GM21786 (cell line): Measurements from ENCODE around the gene SAFB2.
"Not testable (repeated sequence)": the region's sequence is repeated elsewhere in the genome, so short reads cannot be mapped to it uniquely, and the experiment has no call there.

Source experiments
- ATAC-seq: cut with Tn5 transposase; IDR thresholded peaks from one replicate; pipeline ENCODE4 v1.9.1; 2021; ENCODE audit not compliant: unreplicated experiment

SAFB2 gene

DNA sequence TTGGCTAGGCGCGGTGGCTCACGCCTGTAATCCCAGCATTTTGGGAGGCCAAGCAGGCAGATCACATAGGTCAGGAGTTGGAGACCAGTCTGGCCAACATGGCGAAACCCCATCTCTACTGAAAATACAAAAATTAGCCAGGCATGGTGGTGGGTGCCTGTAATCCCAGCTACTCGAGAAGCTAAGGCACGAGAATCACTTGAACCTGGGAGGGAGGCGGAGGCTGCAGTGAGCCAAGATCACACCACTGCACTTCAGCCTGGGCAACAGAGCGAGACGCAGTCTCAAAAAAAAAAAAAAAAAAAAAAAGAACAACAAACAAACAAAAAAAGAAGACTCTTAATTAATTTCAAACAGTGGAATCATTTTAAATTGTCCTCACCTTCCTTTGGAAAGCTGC, 13.8 kb downstream of the SAFB2 start:
- ATAC-seq: not testable (repeated sequence)

DNA sequence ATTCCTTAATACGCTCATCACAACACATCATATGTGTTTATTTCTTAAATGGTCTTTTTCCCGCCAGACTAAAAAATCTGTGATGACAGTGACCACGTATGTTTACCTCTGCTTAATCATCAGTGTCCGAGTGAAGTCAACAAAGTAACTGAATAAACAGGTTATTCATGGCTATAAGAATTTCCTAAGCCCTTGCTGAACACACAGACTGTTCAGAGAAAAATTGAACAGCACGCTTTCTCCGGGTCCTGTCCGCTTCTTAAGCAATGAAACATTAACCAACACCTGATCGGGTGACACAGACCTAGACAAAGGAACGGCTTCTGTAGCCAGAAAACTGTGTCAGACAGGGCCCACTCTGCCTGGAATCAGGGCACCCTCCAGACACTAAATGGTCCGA, 14.3 kb downstream of the SAFB2 start:
- no peak for ATAC-seq

DNA sequence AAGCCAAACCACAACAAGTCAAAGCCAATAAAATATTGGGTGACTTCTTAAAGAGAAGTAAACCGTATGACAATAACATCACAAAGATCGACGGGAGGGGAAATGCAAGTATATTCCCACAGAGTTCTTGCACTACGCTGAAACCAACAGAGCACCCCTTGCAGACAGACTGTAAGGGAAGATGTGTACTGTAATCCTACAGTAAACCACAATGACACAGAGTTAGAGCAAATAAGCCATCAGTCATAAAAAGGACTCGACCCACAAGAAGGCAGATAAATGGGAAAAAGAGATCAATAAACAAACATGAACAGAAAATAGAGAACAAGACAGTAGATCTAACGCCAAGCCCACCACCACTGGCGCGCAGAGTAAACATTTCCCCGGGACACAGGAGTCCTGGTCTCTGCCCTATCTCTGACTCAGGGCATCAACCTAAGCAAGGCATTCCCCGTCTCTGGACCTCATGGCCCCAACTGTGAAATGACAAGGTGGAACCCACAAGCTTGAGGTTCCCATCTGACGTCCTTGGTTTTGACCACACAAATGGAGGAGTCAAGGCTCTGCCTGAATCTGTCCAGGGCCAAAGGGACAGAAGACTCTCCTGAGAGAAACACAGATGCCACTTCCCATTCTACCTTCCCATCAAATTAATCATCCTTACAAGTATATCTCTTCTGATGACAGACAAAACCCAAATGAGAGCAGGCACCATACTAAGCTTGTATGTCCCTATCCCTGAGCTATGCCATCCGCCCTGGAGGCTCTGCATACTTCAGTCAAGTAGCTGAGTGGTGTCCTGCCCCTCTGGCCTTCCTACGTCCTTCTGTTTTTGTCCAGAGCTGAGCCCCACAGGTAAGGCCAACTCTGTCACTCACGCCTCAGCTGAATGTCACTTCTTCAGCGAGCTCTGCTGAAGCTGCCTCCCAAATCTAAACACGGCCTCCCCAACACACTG, 15.0 kb downstream of the SAFB2 start:
- ATAC-seq: no peak

DNA sequence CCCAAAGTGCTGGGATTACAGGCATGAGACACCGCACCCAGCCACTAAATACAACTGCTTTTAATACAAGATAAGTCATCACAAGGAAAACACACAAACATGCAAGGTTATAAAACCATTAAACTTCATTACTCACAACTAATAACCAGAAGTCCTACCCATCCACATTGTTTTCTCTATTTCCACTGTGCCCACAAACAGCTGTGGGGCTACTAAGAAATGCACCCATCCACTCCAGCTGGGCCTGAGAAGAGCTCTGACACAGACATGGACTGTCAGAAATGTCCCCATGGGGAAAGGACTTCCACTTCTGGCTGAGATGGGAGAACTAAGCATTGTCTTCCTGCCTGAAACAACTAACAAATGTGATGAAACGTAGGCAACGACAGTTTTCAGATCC, 17.2 kb downstream of the SAFB2 start:
- no peak for ATAC-seq

DNA sequence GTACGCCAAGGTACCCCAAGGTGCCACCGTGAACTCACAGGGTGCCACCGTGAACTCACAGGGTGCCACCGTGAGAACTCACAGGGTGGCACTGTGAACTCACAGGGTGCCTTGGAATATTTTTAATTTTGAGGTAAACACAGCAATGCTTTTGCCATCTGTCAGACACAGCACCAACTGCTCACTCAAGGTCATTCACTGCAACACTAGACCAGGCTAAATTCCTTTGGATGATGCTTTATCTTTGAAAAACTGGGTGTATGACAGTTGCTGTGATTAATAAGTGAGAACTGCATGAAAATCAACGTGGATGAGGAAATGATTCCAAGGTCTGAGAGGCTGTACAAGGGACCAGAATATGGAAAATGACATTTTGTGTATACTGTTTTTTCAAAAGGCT, 18.9 kb downstream of the SAFB2 start:
- no peak for ATAC-seq

DNA sequence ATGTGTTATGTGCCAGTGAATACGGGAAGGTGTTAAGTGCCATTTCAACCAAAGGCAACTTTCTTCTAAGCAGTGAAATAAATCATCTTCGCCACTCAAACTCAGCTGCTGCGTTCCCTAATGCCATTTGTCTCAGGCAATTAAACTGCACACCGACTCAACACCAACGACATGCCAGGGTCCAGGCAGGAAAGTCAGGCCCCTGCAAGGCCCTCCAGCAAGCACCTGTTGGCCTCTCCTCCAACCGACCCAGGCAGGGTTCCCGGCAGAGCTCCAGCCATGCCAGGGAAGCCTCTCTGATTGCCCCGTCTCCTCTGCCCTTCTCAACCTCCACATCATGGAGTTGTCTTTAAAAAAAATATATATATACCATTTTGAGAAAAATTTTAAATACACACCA, 21.8 kb downstream of the SAFB2 start:
- no peak for ATAC-seq

DNA sequence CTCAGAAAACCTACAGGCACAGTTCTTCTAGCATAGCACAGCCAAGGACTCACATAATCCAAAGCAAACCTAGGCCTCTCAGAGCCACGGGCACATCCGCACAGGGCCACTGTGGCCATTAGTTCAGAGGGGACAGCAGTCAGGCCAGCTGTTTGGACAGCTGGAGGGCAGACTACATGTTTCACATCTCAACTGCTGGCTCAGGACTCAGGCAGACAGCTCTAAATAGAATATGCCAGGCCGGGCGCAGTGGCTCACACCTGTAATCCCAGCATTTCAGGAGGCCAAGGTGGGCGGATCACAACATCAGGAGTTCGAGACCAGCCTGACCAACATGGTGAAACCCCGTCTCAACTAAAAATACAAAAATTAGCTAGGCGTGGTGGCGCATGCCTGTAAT, 26.8 kb downstream of the SAFB2 start:
- ATAC-seq: no peak

DNA sequence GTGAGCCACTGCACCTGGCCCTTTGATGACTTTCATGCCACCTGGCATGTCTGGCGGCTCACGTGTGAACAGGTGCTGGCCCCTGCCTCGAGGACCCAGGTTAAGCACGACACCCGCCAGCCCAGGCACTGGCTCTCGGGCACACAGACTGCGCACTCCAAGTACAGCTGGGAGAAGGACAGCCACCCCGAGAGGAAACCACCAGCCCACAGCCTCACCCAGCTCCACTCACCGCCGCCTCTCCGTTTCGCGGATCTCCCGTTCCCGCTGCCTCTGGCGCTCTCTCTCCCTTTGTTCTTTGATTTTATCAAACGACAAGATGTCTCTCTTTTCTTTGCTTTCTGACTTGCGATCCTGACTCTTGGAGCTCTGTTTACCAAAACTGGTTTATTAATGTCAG, 27.4 kb downstream of the SAFB2 start:
- ATAC-seq: no peak

DNA sequence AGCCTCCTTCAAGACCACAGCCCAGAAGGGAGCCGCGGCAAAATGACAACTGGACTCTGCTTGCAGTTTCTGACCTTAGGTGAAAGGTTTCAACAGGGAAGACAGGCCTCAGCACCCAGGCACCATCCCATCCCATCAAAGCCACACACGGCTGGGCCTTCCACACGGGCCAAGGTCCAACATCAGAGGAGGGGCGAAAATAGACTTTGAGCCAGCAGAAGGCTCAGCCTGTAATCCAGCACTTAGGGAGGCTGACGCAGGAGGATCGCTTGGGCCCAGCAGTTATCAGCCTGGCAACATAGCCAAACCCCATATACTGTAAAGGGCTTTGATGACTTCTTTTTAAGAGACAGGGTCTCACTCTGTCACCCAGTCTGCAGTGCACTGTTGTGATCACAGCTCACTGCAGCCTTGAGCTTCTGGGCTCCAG, 28.0 kb downstream of the SAFB2 start:
- ATAC-seq: no peak

DNA sequence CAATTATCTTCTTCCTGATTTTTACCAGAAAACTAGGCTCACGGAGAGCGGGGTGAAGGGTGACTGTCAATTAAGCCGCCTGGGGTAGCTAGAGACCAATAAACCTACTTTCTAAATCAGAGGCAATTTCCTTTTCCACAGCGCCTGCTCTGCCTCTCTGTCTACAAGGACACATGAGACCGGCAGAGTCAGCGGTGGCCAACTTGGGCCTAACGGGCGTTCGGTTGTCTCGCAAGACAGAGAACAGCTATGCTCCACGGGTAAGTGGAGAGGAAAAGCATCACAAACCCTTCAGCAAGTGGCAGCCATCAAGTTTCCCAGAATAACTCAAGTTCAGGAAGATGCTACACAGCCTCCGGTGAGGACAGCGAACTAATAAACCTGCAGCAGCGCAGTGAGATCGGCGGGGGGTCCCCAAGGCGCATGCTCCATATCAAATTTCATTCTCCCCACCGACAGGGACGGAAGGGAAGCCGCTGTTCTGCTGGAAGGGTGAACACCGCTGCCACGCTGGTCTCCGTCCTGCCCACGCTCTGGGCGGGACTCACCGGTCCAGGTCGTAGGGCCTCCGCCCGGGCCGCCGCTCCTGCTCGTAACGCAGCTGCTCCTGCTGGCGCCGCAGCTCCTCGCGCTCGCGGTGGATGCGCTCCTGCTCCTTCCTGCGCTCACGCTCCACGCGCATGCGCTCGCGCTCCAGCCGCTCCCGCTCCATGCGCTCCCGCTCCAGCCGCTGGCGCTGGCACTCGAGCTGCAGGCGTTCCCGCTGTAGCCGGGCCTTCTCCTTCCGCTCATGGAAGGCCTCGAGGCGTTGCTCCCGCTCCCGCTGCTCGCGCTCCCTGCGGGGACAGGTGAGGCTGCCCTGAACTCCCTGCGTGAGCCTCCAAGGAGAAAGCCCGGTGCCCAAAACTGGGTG, 29.0 kb downstream of the SAFB2 start:
- ATAC-seq: no peak

DNA sequence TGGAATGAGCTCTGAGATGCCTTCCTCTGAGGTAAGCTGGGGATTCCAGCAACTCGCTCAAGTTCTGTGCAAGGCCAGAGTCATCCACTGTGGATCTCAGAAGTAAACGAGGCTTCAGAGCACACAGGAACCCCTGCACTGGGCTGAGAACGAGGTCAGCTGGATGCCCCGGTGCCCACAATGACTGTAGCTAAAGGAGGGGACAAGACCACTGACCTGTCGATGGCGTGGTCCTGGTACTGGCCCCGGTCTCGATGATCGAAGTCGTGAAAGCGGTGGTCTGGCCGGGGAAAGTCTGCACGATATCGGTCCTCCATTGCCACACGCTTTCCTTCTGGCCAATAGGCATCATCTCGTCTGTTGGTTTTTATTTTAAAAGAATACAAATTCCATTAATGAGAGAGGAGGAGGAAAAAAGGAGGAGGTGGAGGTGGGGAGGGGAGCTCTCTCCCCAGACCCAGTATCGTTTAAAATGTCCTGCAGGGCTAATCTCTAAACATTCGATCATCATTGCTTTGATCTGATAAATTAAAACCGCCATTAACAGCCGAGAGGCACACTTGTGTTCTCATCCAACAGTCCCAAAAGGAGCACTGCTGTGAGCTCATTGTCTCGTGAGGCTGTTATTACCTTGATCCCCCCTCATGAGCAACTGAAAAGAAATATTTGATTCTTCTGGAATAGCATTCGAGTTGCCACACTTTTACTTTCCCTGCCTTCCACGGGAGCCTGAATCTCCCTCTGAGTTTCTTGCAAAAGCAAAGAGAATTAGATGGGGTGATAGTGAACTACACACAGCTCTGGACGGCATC, 29.8 kb downstream of the SAFB2 start:
- ATAC-seq: no peak

DNA sequence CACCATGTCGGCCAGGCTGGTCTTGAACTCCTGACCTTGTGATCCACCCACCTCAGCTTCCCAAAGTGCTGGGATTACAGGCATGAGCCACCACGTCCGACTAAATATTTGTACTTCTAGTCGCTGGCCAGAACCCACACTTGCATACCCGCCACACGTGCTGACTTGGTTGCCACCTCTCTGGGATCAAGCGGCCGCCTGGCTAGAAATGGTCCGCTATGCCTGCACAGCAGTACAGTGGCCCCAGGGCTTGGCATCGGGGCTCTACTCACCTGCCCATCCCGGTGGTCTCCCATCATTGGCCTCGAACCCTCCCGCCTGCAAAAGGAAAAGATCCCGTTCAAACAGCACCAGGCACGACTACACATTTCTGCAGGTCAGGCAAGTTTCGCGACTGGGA, 31.1 kb downstream of the SAFB2 start:
- ATAC-seq: no peak

DNA sequence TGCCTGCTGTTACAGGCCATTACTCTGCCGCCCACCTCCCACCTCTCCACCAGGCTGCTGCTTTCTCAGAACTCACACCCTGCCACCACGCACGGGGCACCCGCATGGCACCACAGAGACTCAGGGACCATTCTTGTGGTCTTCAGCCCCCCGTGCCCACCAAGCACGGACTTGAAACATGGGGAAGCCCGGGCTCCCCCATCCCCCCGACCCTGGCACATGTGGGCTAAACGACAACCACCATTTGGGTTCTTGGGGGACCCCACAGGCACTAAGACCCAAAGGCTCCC, 31.8 kb downstream of the SAFB2 start:
- no peak for ATAC-seq

DNA sequence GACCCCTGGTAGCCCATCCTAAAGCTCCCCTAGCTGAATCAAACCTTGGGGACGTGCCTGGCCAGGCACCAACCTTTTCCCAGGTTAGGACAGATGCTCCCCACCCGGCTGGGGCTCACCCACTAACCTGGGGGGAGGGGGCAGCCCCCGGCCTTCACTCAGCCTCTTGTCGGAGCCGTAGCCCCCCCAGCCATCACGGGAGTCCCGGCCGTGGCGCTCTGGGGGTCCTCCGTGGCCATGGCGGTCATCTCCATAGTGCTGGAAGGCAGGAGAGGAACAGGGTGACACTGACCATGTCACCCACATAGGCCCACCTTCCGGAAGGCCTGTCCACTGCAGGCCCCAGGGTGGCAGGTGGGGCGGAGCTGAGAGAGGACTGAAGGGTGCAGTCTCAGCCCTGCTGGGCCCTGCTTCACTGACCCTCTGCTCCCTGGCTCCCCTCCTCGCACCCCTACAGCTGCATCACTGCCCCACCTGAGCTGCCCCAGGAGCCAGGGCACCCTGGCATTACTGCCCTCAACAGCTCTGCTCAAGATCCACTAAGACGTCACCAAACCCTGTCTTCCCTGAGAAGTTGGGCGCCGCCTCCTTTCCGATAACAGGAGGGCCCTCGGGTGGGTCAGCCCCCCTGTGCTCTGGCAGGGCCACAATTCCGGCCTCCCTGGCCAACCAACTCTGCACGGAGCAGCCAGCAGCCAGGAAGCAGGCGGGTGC, 32.3 kb downstream of the SAFB2 start:
- ATAC-seq: no peak

DNA sequence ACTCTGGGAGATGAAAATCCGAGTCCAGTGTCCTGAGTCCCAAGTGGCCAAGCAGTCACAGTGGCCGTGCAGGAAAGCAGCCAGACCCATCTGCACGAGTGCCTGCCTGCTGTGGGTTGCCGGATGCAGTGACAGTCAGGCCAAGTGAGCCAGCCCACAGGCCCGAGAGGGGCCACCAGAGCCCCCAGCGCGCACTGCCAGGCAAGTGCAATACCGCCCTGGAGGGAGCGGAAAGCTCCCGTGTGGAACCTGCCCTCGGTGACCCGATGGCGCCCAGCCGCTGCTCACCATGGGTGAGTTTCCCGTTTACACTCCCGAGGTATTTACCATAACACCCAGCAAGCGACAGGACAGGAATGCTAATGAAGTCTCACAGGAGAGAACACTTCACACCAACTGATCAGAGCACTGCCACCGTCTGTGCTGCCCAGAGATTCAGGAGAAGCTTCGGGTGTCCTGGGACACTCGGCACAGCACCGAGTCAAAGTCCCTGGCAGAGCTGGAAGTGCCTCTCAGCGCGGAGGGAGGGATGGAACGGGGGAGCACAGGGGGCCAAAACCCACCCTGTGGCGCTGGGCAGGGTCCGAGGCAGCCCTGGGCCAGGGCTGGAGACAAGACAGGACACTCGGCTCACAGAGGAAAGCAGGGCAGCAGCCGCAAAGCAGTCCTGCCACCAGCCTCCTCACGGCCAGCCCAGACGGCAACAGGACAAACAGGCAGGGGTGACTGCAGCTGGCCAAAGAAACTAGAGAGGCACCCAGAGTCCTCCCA, 33.5 kb downstream of the SAFB2 start:
- ATAC-seq: no peak

DNA sequence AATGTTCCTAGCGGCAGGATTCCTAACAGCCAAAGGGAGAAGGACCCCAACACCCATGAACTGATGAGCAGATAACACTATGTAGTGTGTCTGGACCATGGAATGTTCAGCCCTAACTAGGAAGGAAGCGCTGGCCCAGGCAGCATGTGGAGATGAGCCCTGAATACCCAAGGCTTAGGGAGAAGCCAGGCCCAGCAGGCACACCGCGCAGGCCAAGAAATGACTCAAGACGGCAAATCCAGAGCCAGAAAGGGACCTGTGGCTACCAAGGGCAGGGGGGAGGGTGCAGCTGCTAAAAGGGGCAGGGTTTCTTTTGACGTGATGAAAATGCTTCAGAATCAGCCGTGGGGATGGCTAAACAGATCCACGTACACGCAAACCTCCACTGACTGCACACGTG, 34.1 kb downstream of the SAFB2 start:
- no peak for ATAC-seq

DNA sequence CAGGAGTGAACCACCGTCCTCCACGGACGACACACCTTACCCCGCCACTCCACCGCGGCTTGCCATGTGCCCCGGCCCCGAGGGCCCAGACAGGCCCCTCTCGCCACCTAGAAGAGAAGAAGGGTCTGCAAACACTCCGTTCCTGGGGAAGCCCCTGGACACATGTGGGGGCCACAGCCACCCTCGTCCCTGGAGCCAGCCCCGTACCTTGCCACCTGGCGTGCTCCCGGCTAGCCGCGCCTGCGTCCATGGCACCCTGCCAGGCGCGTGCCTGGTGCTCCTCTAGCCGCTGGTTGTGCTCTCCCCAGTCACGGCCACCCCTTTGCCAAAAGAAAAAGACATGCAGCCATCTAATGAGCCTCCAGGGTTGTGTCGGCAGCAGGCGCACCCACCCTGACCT, 34.9 kb downstream of the SAFB2 start:
- ATAC-seq: no peak

DNA sequence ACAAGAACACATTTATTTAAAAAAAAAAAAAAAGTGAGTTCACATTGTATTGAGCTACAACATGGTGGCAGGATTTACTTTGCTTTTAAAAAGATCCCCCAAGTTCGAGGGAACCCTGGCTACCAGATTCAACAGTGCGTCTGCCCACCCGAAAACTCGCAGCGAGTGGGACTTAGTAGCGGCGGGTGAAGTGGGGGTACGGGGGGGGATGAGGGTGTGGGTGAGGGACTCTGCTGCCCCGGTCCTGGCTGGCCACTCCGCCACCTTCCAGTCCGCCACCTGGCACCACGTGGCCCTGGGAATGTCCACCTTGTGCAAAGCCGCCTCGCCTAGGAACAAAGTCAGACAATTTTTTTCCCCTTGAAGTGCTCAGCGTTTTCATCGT, 35.5 kb downstream of the SAFB2 start:
- no peak for ATAC-seq

DNA sequence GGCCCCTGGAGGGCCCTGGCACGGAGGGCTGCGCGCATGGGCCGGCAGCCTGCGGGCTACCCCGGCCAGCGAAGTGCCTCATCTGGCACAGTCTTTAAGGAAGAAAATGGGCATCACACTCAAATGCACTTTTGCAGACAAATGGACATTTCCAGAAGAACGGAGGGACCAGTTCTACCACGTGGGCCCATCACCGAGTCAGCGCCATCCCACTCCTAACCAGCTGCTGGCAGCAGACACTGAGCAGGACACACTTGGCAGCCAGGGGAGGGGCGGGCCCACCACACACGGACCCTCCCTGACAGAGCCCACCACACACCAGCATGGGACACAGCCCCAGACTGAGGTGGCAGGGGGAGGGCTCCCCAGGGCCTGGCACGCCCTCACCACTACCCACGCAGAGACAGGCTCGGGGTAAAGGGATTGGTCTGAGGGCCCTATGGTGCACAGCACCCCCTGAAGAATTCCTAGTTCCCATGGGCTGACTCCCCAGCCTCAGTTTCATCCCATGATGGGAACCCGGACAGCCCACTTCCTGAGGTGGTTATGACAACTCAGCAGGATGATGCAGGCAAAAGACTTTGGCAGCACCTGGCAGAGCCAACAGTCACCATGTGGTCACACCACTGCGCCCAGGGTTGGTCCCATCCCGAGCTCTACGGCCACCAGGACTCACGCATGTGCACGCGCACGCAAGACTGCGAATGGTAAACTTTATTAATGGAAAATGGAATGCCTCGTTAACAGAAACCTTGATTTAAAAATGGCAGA, 36.1 kb downstream of the SAFB2 start:
- ATAC-seq: no peak
